H1 (cell line): ENCODE measurements around the gene CCR9. TPM values are rescaled to one million over a fixed set of nuclear protein-coding genes. Genes with fewer than 3 reads are reported as not detected.

Experiments
- CTCF ChIA-PET: fragments of 300-600 bp; sonication (Branson Sonifier 250); formaldehyde crosslinking; loops from one replicate; lab custom pipeline; 2021; ENCODE audit not compliant: partially characterized antibody; lab: Charles Lee
- POLR2A ChIA-PET: fragments of 300-600 bp; sonication (Branson Sonifier 250); formaldehyde crosslinking; loops from one replicate; lab custom pipeline; 2021; ENCODE audit warnings: inconsistent platforms; ENCODE audit not compliant: partially characterized antibody; lab: Charles Lee
- DNase-seq, 2 experiments: peaks; one replicate each; pipeline versions ENCODE4 v3.0.0 to v3.0.0-alpha.2; 2010 to 2022; ENCODE audit warnings: low spot score in 2 of 2, low read depth in 1 of 2, mixed read lengths in 1 of 2
- FAIRE-seq: peaks from 2 replicates; lab custom pipeline; 2011; peaks lifted over from hg19 to GRCh38; lab: Jason Lieb, UNC
- H2AFZ ChIP-seq: 2 replicates; pipeline ENCODE4 v1.8.1; 2012; ENCODE audit warnings: low read length, inconsistent platforms
- H2AK5ac ChIP-seq: 2 replicates; pipeline ENCODE4 v1.6.1; 2013; ENCODE audit warnings: low read depth, low read length
- H2BK120ac ChIP-seq: replicated peaks from 2 replicates; pipeline ENCODE3; 2013; ENCODE audit warnings: low read depth, low read length, inconsistent platforms
- H2BK12ac ChIP-seq: 2 replicates; pipeline ENCODE4 v1.6.1; 2013; ENCODE audit warnings: low read depth, low read length
- H2BK15ac ChIP-seq: 2 replicates; pipeline ENCODE4 v1.6.1; 2013; ENCODE audit warnings: low read length
- H2BK20ac ChIP-seq: 2 replicates; pipeline ENCODE4 v1.6.1; 2013; ENCODE audit warnings: low read length
- H2BK5ac ChIP-seq: 2 replicates; pipeline ENCODE4 v1.6.1; 2013; ENCODE audit warnings: low read depth, low read length
- H3K14ac ChIP-seq: 2 replicates; pipeline ENCODE4 v1.6.1; 2013; ENCODE audit warnings: inconsistent platforms; ENCODE audit not compliant: insufficient read length
- H3K18ac ChIP-seq: 2 replicates; pipeline ENCODE4 v1.6.1; 2013; ENCODE audit warnings: low read length; ENCODE audit errors: extremely low read depth
- H3K23ac ChIP-seq: 2 replicates; pipeline ENCODE4 v1.6.1; 2013; ENCODE audit warnings: inconsistent platforms; ENCODE audit not compliant: insufficient read length
- H3K23me2 ChIP-seq: 2 replicates; pipeline ENCODE4 v1.6.1; 2013; ENCODE audit warnings: low read depth, low read length
- H3K27ac ChIP-seq: 2 replicates; pipeline ENCODE4 v1.6.1; 2011; ENCODE audit warnings: low read depth, low read length, inconsistent platforms
- H3K27me3 ChIP-seq, 4 experiments: replicated peaks in 1 of 4; 1 replicate in 1 of 4; 2 replicates in 3 of 4; pipeline versions ENCODE4 v1.6.1 to v1.8.1; 2011 to 2013; ENCODE audit warnings: low read length in 3 of 4, mild to moderate bottlenecking in 3 of 4, inconsistent platforms in 2 of 4, mixed read lengths in 2 of 4, moderate library complexity in 1 of 4; ENCODE audit not compliant: control insufficient read depth in 3 of 4, insufficient read depth in 3 of 4; ENCODE audit errors: extremely low read depth in 1 of 4
- H3K36me3 ChIP-seq, 4 experiments: 2 replicates each; pipeline versions ENCODE4 v1.6.1 to v1.8.1; 2011 to 2013; ENCODE audit warnings: mild to moderate bottlenecking in 4 of 4, low read length in 3 of 4, moderate library complexity in 2 of 4, control low read depth in 1 of 4, inconsistent platforms in 1 of 4; ENCODE audit not compliant: insufficient read depth in 4 of 4, control insufficient read depth in 2 of 4
- H3K4ac ChIP-seq: replicated peaks from 2 replicates; pipeline ENCODE3; 2013; ENCODE audit warnings: low read length, low read depth, mixed read lengths, inconsistent platforms; ENCODE audit not compliant: insufficient read length
- H3K4me1 ChIP-seq, 4 experiments: replicated peaks in 1 of 4; 1 replicate in 1 of 4; 2 replicates in 3 of 4; pipeline versions ENCODE4 v1.6.1 to v1.8.1; 2011 to 2013; ENCODE audit warnings: low read length in 3 of 4, inconsistent platforms in 2 of 4, mixed read lengths in 1 of 4; ENCODE audit not compliant: insufficient read depth in 4 of 4, control insufficient read depth in 3 of 4
- H3K4me2 ChIP-seq, 2 experiments: 2 replicates each; pipeline versions ENCODE4 v1.6.1 to v1.8.1; 2011 to 2013; ENCODE audit warnings: low read depth in 2 of 2, low read length in 2 of 2, control low read depth in 1 of 2, inconsistent platforms in 1 of 2, mild to moderate bottlenecking in 1 of 2; ENCODE audit not compliant: insufficient read depth in 1 of 2
- H3K4me3 ChIP-seq, 4 experiments: fragments of 200-600, 300-600 bp in 1 of 4; sonication (generic), shearing (Covaris generic), sonication (Bioruptor Twin) in 1 of 4; 2 replicates each; pipeline versions ENCODE4 v1.5.1 to v1.8.1; 2011 to 2016; ENCODE audit warnings: low read length in 4 of 4, low read depth in 3 of 4, control low read depth in 2 of 4, inconsistent platforms in 2 of 4, mild to moderate bottlenecking in 2 of 4, mixed read lengths in 1 of 4, moderate library complexity in 1 of 4; ENCODE audit not compliant: insufficient read depth in 2 of 4; ENCODE audit errors: extremely low read depth in 1 of 4
- H3K56ac ChIP-seq: replicated peaks from 2 replicates; pipeline ENCODE3; 2013; ENCODE audit warnings: low read depth, mild to moderate bottlenecking, mixed read lengths, low read length, inconsistent platforms; ENCODE audit not compliant: insufficient read length
- H3K79me1 ChIP-seq: 2 replicates; pipeline ENCODE4 v1.6.1; 2013; ENCODE audit warnings: low read depth, low read length, control low read depth
- H3K79me2 ChIP-seq, 2 experiments: 2 replicates each; pipeline versions ENCODE4 v1.6.1 to v1.8.1; 2012 to 2013; ENCODE audit warnings: low read length in 2 of 2, mild to moderate bottlenecking in 2 of 2, inconsistent platforms in 1 of 2; ENCODE audit not compliant: insufficient read depth in 2 of 2, control insufficient read depth in 1 of 2
- H3K9ac ChIP-seq, 4 experiments: replicated peaks in 1 of 4; 1 replicate in 1 of 4; 2 replicates in 3 of 4; pipeline versions ENCODE4 v1.6.1 to v1.8.1; 2011 to 2013; ENCODE audit warnings: low read depth in 3 of 4, low read length in 3 of 4, control low read depth in 2 of 4, mild to moderate bottlenecking in 2 of 4, moderate library complexity in 2 of 4, inconsistent platforms in 1 of 4; ENCODE audit errors: extremely low read depth in 1 of 4
- H3K9me3 ChIP-seq, 2 experiments: 2 replicates each; pipeline versions ENCODE4 v1.6.1 to v1.8.1; 2012 to 2013; ENCODE audit warnings: mild to moderate bottlenecking in 2 of 2, moderate library complexity in 2 of 2, control low read depth in 1 of 2, inconsistent platforms in 1 of 2, low read depth in 1 of 2, low read length in 1 of 2, mixed read lengths in 1 of 2; ENCODE audit not compliant: insufficient read depth in 2 of 2
- H4K20me1 ChIP-seq, 2 experiments: replicated peaks in 1 of 2; 2 replicates each; pipeline versions ENCODE3 to v1.8.1; 2011 to 2013; ENCODE audit warnings: inconsistent platforms in 2 of 2, low read length in 2 of 2, mild to moderate bottlenecking in 1 of 2; ENCODE audit not compliant: insufficient read depth in 2 of 2, control insufficient read depth in 1 of 2
- H4K5ac ChIP-seq: 2 replicates; pipeline ENCODE4 v1.6.1; 2013; ENCODE audit warnings: low read length, low read depth, mixed read lengths, inconsistent platforms; ENCODE audit not compliant: insufficient read length
- H4K8ac ChIP-seq: 2 replicates; pipeline ENCODE4 v1.8.0; 2013; ENCODE audit warnings: mild to moderate bottlenecking, moderate library complexity, low read length, inconsistent platforms; ENCODE audit not compliant: insufficient read depth; ENCODE audit errors: extremely low read depth
- H4K91ac ChIP-seq: replicated peaks from 2 replicates; pipeline ENCODE3; 2013; ENCODE audit warnings: low read length, mixed read lengths, inconsistent platforms; ENCODE audit not compliant: insufficient read length
- ASH2L ChIP-seq: fragments of 200-600, 300-600 bp; sonication (generic); IDR thresholded peaks from one replicate; pipeline ENCODE4 v1.7.1; 2017; ENCODE audit warnings: low read length
- BCL11A ChIP-seq, 2 experiments: IDR thresholded peaks; one replicate each; pipeline ENCODE4 v1.6.1; 2011; ENCODE audit warnings: low read depth in 2 of 2, low read length in 2 of 2, mild to moderate bottlenecking in 2 of 2
- BRCA1 ChIP-seq: IDR thresholded peaks from 2 replicates; pipeline ENCODE4 v1.6.1; 2012; ENCODE audit warnings: low read depth, low read length, improper control_type of control experiment
- CREB1 ChIP-seq: IDR thresholded peaks from 2 replicates; pipeline ENCODE4 v1.6.1; 2012; ENCODE audit warnings: inconsistent platforms
- JUND ChIP-seq: IDR thresholded peaks from 2 replicates; pipeline ENCODE4 v1.6.1; 2011; ENCODE audit warnings: mild to moderate bottlenecking, improper control_type of control experiment, low read length
- KDM4A ChIP-seq: IDR thresholded peaks from one replicate; pipeline ENCODE4 v1.7.1; 2012; ENCODE audit warnings: low read depth, mild to moderate bottlenecking, moderate library complexity, low read length, inconsistent platforms; ENCODE audit not compliant: severe bottlenecking
- KDM5A ChIP-seq: fragments of 200-600 bp; IDR thresholded peaks from 2 replicates; pipeline ENCODE4 v1.7.1; 2012; ENCODE audit warnings: mild to moderate bottlenecking, low read length, inconsistent platforms, mixed read lengths
- NANOG ChIP-seq: IDR thresholded peaks from 2 replicates; pipeline ENCODE4 v1.6.1; 2011; ENCODE audit warnings: low read length, low read depth, mild to moderate bottlenecking, inconsistent platforms; ENCODE audit not compliant: insufficient read depth, poor library complexity, severe bottlenecking
- SIX5 ChIP-seq: IDR thresholded peaks from 2 replicates; pipeline ENCODE4 v1.6.1; 2011; ENCODE audit warnings: mild to moderate bottlenecking, low read depth, low read length
- SRF ChIP-seq: IDR thresholded peaks from 2 replicates; pipeline ENCODE4 v1.6.1; 2011; ENCODE audit warnings: mild to moderate bottlenecking, low read depth, low read length, moderate library complexity
- WGBS, 2 experiments: shearing (Covaris generic) in 1 of 2; methylation state at CpG; one replicate each; pipeline versions ENCODE4 v1.1.6 to v1.1.7; 2013 to 2015; ENCODE audit warnings: low lambda C conversion rate in 2 of 2, mixed read lengths in 2 of 2, inconsistent platforms in 1 of 2, low coverage in 1 of 2, missing lambda C conversion rate in 1 of 2; ENCODE audit not compliant: insufficient replicate concordance in 2 of 2, insufficient coverage in 1 of 2, insufficient read length in 1 of 2; ENCODE audit errors: extremely low coverage in 1 of 2, missing lambda C conversion rate in 1 of 2; 5-methylcytosine and 5-hydroxymethylcytosine counted together
- polyA plus RNA-seq, 7 experiments: library from polyadenylated mRNA; depleted of rRNA in 3 of 7; stranded (reverse) in 5 of 7; unstranded in 2 of 7; fragments of >200 nt in 5 of 7; fragments of 200-250 nt in 2 of 7; gene quantifications; 1 replicate in 5 of 7; 2 replicates in 1 of 7; 4 replicates in 1 of 7; pipeline versions ENCODE4 v1.2.1 to v1.2.3, GENCODE V29; 2011 to 2013; ENCODE audit warnings: missing spikeins in 2 of 7, mixed read lengths in 2 of 7
- total RNA-seq: library from RNA; stranded (reverse); fragmentation: NEBNext Ultra II Directional; extraction: Animal tissue kit (Norgen Biotek cat#: 25700); gene quantifications from 2 replicates; pipeline ENCODE4 v1.2.1, GENCODE V29; 2021
- TF ChIP-seq, protein P1 (sequence below): IDR thresholded peaks from 2 replicates; pipeline ENCODE4 v1.6.1; 2011; ENCODE audit warnings: low read depth, mild to moderate bottlenecking, low read length; ENCODE audit not compliant: insufficient read depth

The CCR9 gene
- total and polyA plus RNA-seq, 2 of the 8 experiments (the other 6 are each of a cell fraction or from before 2014, with no cell fraction given): not detected

DNA sequence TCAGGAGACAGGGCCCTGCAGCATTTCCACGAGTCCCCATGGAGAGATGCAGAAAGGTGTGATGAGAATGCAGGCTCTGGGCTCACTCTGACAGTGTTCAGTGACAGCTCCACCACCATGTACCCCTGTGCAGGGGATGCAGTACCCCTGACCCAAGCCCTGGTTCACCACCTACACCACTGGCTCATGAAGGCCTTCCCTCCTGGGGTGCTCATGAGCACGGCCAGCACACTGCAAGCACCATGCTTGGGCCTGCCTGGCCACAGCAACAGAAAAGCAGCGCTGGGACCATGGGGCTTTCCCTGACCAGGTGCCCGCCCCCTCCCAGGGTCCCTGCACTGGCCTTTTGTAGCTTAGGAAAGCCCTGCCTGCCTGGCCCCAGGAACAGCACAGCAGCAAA lies 63.1 kb downstream of the CCR9 start:
- Histone ChIP-seq H3K36me3 (peaks cover 8 to 63% (median 54%) of the 10 kb centered on the region in 4 experiments; a peak in 7 of 8 replicates), H3K27ac (no peak overlapping the region), H4K20me1 (peaks cover 0 to 4% of the 10 kb centered on the region in 2 experiments), H4K8ac (no peak overlapping the region), H3K14ac (no peak overlapping the region)
- TF ChIP-seq BRCA1: no peak
- TF ChIP-seq, protein P1, sequence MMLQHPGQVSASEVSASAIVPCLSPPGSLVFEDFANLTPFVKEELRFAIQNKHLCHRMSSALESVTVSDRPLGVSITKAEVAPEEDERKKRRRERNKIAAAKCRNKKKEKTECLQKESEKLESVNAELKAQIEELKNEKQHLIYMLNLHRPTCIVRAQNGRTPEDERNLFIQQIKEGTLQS: no peak
- no peak for TF ChIP-seq SRF
- no peak for TF ChIP-seq KDM4A
- no peak for TF ChIP-seq ASH2L
- no peak for TF ChIP-seq CREB1
- no peak for TF ChIP-seq NANOG
- no peak for TF ChIP-seq JUND
- TF ChIP-seq BCL11A (IDR thresholded peaks at IDR 0.05; ENCODE audit: low read depth in 2 of 2, low read length in 2 of 2): no peak
- TF ChIP-seq SIX5: no peak
- no peak for TF ChIP-seq KDM5A
- TF ChIP-seq, all 59 proteins: peak for 0
- Histone ChIP-seq H2AFZ (no peak overlapping the region), H2BK5ac (no peak overlapping the region), H3K79me1 (no peaks in the 10 kb centered on the region), H2BK120ac (no peak overlapping the region), H3K4me1 (no peaks in the 10 kb centered on the region), H3K23ac (no peak overlapping the region), H3K9ac (no peak overlapping the region), H4K5ac (no peak overlapping the region), H3K18ac (no peak overlapping the region), H2BK15ac (no peak overlapping the region), H3K9me3 (no peaks in the 10 kb centered on the region), H2BK20ac (no peak overlapping the region), H4K91ac (no peak overlapping the region), H3K27me3 (no peaks in the 10 kb centered on the region), H2BK12ac (no peak overlapping the region), H3K56ac (no peak overlapping the region), H3K4me3 (no peak overlapping the region), H3K79me2 (no peaks in the 10 kb centered on the region), H2AK5ac (no peak overlapping the region), H3K4ac (no peak overlapping the region), H3K23me2 (no peaks in the 10 kb centered on the region), H3K4me2 (no peak overlapping the region)
- no peak for DNase-seq
- FAIRE-seq: no peak
- ChIA-PET POLR2A (no interaction called here), CTCF (interaction anchor here (1.4 to 2.0 kb wide), 2 partner anchors 10 to 20 kb away, joined by 3 to 5 read pairs; no protein-coding TSS in a partner anchor)
- 87% methylated on average over 4 of the region's 4 CpGs; no CpG with 5 or more reads in 1 of the 2 experiments for WGBS, 2 experiments
